Dedifferentiated amniotic fluid mesenchymal stem cell (primary cell): ENCODE measurements around the gene PRKAR2A.
A peak's percentile ranks its signal among the peaks of the same experiment; 100 is the strongest.
"Not testable (repeated sequence)": the region's sequence is repeated elsewhere in the genome, so short reads cannot be mapped to it uniquely, and the experiment has no call there.

Experiments used
- DNase-seq: peaks from one replicate; pipeline ENCODE4 v3.0.0-alpha.2; 2016; ENCODE audit errors: extremely low spot score

PRKAR2A gene

DNA sequence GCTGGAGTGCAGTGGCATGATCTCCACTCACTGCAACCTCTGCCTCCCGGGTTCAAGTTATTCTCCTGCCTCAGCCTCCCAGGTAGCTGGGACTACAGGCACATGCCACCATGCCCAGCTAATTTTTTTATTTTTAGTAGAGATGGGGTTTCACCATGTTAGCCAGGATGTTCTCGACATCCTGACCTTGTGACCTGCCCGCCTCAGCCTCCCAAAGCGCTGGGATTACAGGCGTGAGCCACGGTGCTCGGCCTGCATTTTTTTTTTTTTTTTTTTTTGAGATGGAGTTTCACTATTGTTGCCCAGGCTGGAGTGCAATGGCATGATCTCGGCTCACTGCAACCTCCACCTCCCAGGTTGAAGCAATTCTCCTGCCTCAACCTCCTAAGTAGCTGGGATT lies 69.1 kb downstream of the PRKAR2A start:
- not testable (repeated sequence) for DNase-seq

DNA sequence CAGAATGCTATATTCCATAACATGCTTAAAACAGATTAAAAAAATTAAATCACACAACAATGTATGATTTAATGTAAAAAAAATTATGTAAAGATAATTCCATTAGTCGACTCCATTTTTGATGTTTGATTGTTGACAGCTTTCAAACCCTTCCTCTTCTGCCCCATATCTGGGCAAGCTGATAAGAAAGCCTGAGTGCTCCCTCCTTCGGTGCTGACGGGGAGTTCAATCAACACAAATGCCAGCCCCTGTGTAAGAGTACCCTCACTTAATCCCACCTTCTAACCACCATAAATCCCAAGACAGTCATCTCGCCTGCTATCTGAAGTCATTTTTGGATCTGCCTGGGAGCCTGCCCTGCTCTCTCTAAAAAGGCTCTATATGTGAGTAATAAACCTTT lies 70.8 kb downstream of the PRKAR2A start:
- no peak for DNase-seq

DNA sequence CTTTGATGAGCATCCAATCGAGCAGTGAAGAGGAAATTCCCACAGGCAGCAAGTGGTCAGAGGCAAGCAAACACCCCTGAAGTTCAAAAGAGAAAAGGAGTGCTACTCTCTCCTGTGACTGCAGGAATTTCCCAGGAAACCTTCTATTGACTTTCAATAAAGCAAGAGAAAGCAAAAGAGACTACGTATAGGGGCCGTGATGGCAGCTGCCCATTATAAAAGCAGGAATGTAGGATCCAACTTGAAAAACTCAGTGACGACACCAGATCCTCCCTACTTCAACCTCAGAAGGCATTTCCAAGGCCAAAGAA lies 77.5 kb downstream of the PRKAR2A start:
- no peak for DNase-seq

DNA sequence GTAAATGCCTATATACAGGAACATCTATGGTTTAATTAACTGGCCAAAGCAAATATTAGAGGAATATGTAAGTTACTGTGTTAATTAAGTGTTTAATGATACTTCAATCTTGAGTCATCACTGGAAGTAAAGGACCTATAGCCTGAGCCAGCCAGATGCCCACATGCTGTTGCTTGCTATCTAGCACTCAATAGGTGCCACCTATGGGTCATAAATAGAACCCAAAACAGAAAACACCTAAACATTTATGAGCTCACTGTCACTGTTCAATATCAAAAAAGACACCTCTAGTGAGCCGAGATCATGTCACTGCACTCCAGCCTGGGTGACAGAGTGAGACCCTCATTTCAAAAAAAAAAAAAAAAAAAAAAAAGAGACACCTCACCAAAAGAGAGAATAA lies 82.3 kb downstream of the PRKAR2A start:
- DNase-seq, result no peak

DNA sequence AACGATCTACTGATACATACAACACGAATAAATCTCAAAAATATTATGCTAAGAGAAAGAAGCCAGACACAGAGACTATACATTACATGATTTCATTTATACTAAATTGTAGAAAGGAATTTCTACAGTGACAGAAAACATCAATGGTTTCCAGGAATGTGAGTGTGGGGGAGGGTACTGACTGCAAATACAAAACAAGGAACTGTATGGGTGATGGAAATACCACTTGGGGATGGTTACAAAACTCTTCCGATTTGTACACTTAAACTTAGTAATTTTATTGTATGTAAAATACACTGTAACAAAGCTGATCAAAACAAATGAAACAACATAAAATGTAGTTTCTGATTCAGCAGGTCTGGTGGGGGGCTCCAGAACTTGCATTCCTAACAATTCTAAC lies 84.9 kb downstream of the PRKAR2A start:
- DNase-seq, result no peak

DNA sequence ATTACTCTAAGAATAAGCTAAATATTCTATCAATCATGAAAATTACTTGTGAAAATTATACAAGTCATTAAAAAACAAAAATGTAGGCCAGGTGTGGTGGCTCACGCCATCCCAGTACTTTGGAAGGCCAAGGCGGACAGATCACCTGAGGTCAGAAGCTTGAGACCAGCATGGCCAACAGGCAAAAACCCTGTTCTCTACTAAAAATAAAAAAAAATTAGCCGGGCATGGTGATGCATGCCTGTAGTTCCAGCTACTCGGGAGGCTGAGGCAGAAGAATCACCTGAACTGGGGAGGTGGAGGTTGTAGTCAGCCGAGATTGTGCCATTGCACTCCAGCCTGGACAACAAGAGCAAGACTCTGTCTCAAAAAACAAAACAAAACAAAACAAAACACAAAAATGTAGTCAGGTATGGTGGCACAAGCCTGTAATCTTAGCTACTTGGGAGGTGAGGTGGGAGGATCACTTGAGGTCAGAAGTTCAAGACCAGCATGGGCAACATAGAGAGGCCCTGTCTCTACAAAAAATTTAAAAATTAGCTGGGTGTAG lies 87.6 kb downstream of the PRKAR2A start:
- DNase-seq, result not testable (repeated sequence)

DNA sequence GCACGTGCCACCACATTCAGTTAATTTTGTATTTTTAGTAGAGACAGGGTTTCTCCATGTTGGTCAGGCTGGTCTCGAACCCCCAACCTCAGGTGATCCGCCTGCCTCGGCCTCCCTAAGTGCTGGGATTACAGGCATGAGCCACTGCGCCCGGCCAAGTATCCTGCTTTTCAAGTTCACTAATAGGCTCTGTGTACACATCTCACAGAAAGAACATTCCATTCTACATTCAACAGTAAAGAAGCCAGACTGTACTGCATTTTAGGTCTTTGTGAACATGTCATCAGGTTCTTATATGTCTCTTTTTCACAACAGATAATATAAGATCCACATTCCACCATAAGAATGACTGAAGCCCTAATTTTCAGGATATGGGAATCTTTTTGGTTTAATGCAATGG lies 88.1 kb downstream of the PRKAR2A start:
- DNase-seq, result not testable (repeated sequence)

DNA sequence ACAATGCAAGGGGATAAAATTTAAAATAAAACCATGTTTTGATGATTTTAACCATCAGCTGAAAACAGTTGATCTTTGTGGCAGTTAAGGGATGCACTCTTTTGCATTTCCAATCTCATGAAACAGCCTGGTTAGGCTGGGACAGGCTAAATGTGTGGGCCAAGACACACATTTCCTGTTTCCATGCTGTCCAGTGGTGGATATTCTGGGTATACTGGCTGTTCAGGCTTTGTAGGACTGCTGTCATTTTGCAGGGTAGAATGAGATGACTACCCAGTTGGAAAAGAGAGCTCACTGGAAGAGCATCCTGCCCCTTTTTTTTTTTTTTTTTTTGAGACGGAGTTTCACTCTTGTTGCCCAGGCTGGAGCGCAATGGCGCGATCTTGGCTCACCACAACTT lies 88.6 kb downstream of the PRKAR2A start:
- no peak for DNase-seq

DNA sequence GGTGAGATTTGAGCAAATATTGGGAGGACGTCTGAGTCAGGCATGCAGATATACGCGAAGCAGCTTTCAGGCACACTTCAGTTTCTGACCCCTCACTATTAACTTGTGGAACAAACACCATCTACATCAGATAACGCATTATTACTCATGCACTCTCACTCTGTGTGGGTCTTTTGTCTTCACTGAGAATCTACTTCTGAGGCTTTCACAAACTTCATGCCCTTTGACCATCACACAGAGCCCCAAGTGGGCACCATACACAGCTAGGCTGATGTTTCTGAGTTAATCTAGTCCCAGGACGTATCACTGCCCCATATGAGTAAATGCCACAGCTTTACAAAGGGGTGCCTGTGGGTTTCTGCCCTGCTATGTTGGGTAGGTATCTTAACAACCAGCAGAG lies 91.0 kb downstream of the PRKAR2A start:
- no peak for DNase-seq

DNA sequence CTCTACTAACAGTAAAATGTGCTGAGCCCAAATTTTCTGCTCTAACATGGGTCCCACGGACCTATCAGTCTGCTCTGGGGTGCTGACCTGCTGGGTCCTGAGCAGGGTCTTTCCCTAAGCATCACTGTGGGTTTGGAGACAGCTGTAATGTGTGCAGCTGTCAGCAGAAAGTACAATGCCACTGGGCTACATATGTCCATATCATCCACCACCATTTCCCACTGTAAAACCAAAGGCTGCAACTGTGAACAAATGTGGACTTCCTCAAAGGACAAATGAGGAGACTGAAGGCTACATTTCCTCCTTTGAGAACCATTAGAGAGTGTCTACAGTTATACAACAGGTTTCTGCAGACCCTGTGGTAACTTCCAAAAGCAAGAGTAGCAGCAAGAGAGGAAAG lies 96.8 kb downstream of the PRKAR2A start:
- no peak for DNase-seq

DNA sequence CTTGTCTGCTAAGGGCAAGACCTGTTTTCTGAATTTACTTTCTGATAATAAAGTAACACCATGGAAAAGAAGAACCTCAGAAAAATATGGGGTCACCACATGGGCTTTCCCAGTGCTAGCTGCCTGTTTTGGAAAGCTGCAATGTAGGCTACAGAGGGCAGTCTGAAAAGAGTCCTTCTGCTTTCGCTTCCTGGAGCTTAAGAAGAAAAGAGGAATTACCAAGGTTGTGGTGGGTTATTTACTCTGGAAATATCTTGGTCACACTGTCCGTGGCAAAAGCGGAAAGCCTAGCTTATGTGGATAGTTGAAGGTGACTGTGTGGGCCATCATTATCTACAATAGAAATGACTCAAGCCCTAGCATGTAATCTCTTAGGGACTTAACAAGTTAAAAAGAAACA lies 98.9 kb downstream of the PRKAR2A start:
- DNase-seq, result no peak

DNA sequence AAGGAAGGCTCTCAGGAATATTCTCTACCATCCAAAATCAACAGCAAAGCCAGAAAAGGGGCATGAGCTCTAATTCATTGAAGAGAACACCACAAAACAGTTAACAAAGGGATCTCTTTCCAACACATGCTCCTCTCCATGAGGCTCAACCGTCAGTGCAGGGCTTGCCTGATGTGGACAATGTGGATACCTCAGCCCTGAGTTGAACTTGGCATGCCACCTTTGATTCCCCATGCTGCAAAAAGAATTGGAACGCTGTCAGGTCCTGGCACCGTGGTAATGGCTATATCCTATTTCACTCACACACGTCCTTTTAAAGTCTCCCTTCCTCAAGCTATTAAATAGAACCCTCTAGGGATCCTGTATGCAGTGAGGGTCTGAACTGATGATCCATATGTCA lies 100.0 kb downstream of the PRKAR2A start:
- DNase-seq, result no peak

DNA sequence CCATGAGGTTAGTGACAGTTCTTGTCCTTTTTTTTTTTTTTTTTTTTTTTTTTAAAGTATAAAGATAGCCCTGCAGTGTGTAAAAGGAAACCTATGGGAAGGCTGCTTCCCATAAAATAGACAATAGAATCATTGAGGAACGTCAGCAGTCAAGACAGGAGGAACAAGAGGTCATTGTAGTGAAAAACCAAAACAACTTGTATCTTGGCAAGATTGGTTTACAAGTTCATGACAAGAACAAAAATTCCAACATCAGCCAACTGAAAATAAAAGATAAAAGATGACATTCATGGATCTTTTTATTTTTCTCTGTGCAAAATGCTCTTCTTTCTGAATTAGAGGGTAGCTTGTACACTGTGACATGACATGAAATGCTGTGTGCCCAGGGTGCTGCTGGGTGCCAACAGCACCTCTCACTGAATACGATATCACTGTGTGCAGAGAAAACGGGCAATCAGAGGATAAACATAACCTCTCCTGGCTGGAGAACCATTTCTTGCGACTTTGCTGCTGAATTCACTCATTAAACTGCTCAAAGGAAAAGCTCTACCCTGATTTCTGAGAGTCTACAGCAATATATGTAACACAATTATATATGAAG lies 100.6 kb downstream of the PRKAR2A start:
- no peak for DNase-seq

DNA sequence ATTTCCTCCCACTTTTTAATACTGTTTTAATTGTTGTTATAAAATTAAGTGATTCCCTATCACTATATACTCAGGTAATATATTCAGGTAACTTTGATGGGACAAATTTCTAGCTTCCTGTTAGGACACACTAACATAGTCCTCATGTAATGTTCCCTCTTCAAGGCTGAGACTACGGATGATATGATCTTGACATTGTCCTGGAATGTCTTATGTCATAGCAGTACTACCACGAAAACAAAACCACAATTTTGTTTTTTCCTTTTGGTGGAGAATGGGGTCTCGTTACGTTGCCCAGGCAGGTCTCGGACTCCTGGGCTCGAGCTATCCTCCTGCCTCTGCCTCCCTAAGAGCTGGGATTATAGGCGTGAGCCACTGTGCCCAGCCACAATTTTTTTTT lies 103.9 kb downstream of the PRKAR2A start:
- no peak for DNase-seq

DNA sequence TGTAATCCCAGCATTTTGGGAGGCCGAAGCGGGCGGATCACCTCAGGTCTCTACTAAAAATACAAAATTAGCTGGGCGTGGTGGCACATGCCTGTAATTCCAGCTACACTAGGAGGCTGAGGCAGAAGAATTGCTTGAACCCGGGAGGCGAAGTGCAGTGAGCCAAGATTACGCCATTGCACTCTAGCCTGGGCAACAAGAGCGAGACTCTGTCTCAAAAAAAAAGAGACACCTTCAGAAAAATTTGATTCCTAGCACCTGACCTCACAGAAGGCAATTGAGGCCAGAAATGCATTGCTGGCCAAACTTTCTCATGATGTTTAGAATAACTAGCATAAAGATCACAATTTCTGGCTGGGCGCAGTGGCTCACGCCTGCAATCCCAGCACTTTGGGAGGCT lies 106.4 kb downstream of the PRKAR2A start:
- DNase-seq, result not testable (repeated sequence)

DNA sequence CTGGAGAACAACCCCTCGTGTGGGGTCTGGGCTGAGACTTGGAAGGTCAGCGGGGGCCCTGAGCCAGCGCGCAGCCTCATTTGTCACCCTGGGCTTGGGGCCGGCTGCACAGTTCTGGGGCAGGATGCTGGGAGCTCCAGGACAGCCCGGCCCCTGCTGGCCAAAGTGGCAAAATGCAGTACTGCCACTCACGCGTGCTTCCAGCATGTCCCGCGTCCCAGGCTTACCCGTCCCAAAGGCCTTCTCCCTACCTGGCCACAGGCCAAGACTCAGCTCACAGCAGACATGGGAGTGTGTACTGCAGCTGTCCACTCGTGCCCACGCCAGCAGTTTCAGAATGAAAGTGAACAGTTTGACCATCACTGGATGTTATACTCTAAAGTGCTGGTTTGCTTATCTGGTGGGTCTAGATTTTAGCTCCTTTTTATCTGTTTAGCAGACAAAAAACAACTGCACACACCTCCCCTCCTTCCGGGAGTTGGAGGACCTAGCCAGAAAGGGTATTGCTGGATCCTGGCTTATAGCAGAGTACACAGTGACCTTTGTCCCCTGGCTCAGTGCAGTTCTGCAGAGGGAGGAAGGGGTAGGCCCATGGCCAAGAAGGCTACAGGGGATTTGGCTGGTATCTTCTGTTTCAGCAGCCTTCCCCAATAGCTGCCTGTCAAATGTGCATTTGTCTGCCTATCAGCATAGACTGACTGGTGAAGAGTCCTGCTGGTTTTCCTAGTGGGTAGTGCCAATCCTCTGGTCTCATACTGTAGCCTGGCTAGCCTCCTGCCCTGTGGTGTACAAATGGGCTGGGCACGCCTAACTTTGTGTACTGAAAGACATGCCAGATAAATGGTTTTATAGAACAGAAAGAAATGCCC lies 107.5 kb downstream of the PRKAR2A start:
- DNase-seq, result peak; percentile 63

DNA sequence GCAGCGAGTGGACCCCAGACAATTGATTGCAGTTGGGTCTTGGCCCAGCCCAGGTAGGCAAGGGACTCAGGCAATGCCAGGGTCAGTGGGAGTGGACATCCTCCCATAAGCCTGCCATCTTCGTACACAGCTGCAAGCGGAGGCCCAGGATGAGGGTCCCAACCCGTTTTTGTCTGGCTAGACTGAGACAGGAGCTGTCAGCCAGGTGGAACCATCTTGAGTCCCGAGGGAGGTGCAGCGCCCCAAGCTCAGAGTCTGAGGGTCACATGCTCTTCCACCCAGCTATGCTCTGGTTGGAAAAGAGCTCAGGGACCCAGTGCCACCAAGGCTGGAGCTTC lies 108.1 kb downstream of the PRKAR2A start:
- DNase-seq, result no peak

DNA sequence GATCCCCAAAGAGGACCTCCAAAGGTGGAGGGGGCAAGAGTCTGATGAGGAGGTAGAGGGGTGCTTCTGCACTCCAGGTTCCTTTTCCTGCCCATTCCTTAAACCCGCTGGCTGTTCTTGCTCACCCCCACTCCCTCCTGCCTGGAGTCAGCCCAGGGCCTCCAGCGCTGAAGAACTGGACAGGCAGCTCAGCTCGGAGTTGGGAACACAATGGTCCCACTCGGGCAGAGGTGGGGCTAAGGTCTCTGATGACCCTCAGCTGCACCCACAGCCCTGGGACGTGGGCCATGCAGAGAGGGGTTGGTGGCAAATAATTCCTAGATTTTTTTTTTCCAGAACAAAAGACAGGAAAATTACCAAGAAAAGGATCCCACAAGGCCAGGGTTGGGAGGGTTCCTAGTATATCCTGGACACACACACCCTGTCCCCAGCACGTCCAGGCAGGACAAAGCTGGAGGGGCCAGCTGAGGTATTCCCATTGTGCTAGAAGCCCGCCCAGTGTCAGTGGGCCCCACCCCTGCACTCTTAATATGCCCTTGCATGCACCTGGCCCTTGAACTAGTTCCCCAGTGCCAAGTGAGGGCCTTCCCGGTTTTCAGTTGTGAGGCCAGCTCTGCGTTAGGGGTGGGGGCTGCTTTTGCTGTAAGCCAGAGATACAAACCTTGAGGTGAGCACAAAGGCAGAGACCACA lies 108.6 kb downstream of the PRKAR2A start:
- no peak for DNase-seq

DNA sequence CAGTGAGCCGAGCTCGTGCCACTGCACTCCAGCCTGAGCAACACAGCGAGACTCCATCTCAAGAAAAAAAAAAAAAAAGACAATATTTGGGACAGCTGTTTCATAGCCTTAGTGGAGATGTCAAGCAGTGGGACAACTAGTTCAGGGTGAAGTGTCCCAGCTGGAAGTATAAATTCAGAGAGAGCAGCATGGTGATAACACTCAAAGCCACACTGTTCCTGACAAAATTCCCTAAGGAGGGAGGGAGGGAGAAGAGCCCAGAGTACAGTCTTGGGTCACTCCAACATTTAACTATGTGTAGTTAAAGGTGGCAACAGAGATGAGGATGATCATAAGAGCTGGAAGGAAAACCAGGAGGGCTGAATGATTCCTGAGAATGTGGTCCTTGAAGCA lies 109.5 kb downstream of the PRKAR2A start:
- DNase-seq, result no peak

DNA sequence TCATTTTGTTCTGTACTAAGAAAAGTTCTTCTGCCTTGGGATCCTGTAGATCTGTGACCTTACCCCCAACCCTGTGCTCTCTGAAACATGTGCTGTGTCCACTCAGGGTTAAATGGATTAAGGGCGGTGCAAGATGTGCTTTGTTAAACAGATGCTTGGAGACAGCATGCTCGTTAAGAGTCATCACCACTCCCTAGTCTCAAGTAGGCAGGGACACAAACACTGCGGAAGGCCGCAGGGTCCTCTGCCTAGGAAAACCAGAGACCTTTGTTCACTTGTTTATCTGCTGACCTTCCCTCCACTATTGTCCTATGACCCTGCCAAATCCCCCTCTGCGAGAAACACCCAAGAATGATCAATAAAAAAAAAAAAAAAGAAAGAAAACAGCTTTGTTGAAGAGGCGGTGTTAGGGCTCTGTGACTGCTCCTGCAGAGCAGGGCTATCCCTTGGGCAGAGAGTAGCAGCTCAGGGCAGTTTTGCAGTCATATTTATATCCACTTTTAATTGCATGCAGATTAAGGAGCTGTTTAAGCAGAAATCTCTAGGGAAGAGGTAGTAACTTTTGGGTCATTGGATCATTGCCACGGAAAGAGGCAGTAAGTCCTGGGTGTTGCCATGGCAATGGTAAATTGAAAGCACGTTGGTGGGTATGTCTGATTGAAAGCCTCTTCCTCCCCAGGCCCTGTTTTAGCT lies 112.5 kb downstream of the PRKAR2A start:
- not testable (repeated sequence) for DNase-seq

DNA sequence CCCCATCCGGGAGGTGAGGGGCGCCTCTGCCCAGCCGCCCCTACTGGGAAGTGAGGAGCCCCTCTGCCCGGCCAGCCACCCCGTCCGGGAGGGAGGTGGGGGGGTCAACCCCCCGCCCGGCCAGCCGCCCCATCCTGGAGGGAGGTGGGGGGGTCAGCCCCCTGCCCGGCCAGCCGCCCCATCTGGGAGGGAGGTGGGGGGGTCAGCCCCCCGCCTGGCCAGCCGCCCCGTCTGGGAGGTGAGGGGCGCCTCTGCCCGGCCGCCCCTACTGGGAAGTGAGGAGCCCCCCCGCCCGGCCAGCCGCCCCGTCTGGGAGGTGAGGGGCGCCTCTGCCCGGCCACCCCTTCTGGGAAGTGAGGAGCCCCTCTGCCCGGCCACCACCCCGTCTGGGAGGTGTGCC lies 113.1 kb downstream of the PRKAR2A start:
- DNase-seq, result not testable (repeated sequence)
